ENCODE results near the gene CACNA1C. TPM values are rescaled to one million over a fixed set of nuclear protein-coding genes. Genes with fewer than 3 reads are reported as not detected.

CACNA1C gene
- total RNA-seq, 1 donor from 2014 or later, result 0.02 TPM

- CTCF ChIA-PET, result no interaction called here
- H3K4me1 Mint-ChIP-seq, result no peaks in the 10 kb centered on the region
- DNase-seq (no peak), ATAC-seq (ENCODE audit: low read depth) (no peak)
- no peaks in the 10 kb centered on the region for H3K9me3 Mint-ChIP-seq
- POLR2A ChIA-PET, result no interaction called here
- H3K4me3 Mint-ChIP-seq, result no peak overlapping the region
- H3K36me3 Mint-ChIP-seq (ENCODE audit: low read depth), result no peaks in the 10 kb centered on the region
- TF ChIP-seq CTCF (IDR thresholded peaks at IDR 0.05), result no peak
- peaks cover 20% of the 10 kb centered on the region for H3K27me3 Mint-ChIP-seq
- no peak overlapping the region for H3K27ac Mint-ChIP-seq
- intact Hi-C loops (cut with micrococcal nuclease), result no loop called here
Measured at GRCh38 chr12:2646341-2646740, 593.6 kb downstream of the CACNA1C start.

GRCh38 chr12:2647186-2647585, 594.4 kb downstream of the CACNA1C start:
- Mint-ChIP-seq H3K36me3 (ENCODE audit: low read depth) (no peaks in the 10 kb centered on the region), H3K27ac (no peak overlapping the region), H3K27me3 (peaks cover 20% of the 10 kb centered on the region), H3K4me1 (no peaks in the 10 kb centered on the region), H3K4me3 (no peak overlapping the region), H3K9me3 (no peaks in the 10 kb centered on the region)
- ATAC-seq (ENCODE audit: low read depth) (no peak), DNase-seq (no peak)
- intact Hi-C loops (cut with micrococcal nuclease), result no loop called here
- CTCF ChIA-PET, result no interaction called here
- TF ChIP-seq CTCF (IDR thresholded peaks at IDR 0.05), result no peak
- POLR2A ChIA-PET, result no interaction called here

GRCh38 chr12:2648406-2648805, 595.6 kb downstream of the CACNA1C start:
- Mint-ChIP-seq H3K9me3 (no peaks in the 10 kb centered on the region), H3K4me1 (no peaks in the 10 kb centered on the region), H3K27ac (no peak overlapping the region), H3K36me3 (ENCODE audit: low read depth) (no peaks in the 10 kb centered on the region), H3K4me3 (no peak overlapping the region), H3K27me3 (peaks cover 20% of the 10 kb centered on the region)
- POLR2A ChIA-PET, result no interaction called here
- DNase-seq, result no peak
- CTCF ChIA-PET, result no interaction called here
- ATAC-seq (ENCODE audit: low read depth), result no peak
- intact Hi-C loops (cut with micrococcal nuclease), result no loop called here
- no peak for TF ChIP-seq CTCF (IDR thresholded peaks at IDR 0.05)

GRCh38 chr12:2649201-2650030, 596.6 kb downstream of the CACNA1C start:
- no peaks in the 10 kb centered on the region for H3K36me3 Mint-ChIP-seq (ENCODE audit: low read depth)
- H3K27me3 Mint-ChIP-seq, result peaks cover 20% of the 10 kb centered on the region
- no peaks in the 10 kb centered on the region for H3K4me1 Mint-ChIP-seq
- ATAC-seq (ENCODE audit: low read depth) (no peak), DNase-seq (no peak)
- no peak for TF ChIP-seq CTCF (IDR thresholded peaks at IDR 0.05)
- no peaks in the 10 kb centered on the region for H3K9me3 Mint-ChIP-seq
- no peak overlapping the region for H3K27ac Mint-ChIP-seq
- intact Hi-C loops (cut with micrococcal nuclease), result no loop called here
- POLR2A ChIA-PET, result no interaction called here
- no peak overlapping the region for H3K4me3 Mint-ChIP-seq
- CTCF ChIA-PET, result no interaction called here

GRCh38 chr12:2650261-2651067, 597.7 kb downstream of the CACNA1C start:
- Mint-ChIP-seq H3K9me3 (no peaks in the 10 kb centered on the region), H3K4me1 (no peaks in the 10 kb centered on the region), H3K36me3 (ENCODE audit: low read depth) (no peaks in the 10 kb centered on the region), H3K27ac (no peak overlapping the region), H3K4me3 (no peak overlapping the region), H3K27me3 (peaks cover 15% of the 10 kb centered on the region)
- ATAC-seq (ENCODE audit: low read depth), result no peak
- no peak for DNase-seq
- TF ChIP-seq CTCF (IDR thresholded peaks at IDR 0.05), result no peak
- POLR2A ChIA-PET, result no interaction called here
- intact Hi-C loops (cut with micrococcal nuclease), result no loop called here
- CTCF ChIA-PET, result no interaction called here

Measured in activated B cell treated with CpG ODN at 0.5 μM for 24 hours (primary cell).